Mesendoderm (in vitro differentiated cells): Measurements from ENCODE around the gene ARHGEF1.
"Not testable (repeated sequence)": the region's sequence is repeated elsewhere in the genome, so short reads cannot be mapped to it uniquely, and the experiment has no call there.

Source experiments
- DNase-seq: peaks from one replicate; pipeline ENCODE4 v3.0.0; 2013
- H2AK5ac ChIP-seq: 2 replicates; pipeline ENCODE4 v1.6.1; 2013; ENCODE audit warnings: low read length, inconsistent platforms
- H2BK120ac ChIP-seq: 2 replicates; pipeline ENCODE4 v1.6.1; 2013; ENCODE audit warnings: low read depth, mild to moderate bottlenecking, low read length, moderate library complexity, mixed read lengths
- H2BK15ac ChIP-seq: replicated peaks from 2 replicates; pipeline ENCODE4 v1.6.1; 2013; ENCODE audit warnings: low read depth, mild to moderate bottlenecking, moderate library complexity
- H2BK5ac ChIP-seq: 2 replicates; pipeline ENCODE4 v1.6.1; 2013; ENCODE audit warnings: low read length, inconsistent platforms
- H3K18ac ChIP-seq: 2 replicates; pipeline ENCODE4 v1.6.1; 2013; ENCODE audit warnings: mild to moderate bottlenecking, low read length, mixed read lengths
- H3K23ac ChIP-seq: one replicate; pipeline ENCODE4 v1.6.1; 2013; ENCODE audit warnings: low read length
- H3K27ac ChIP-seq: 2 replicates; pipeline ENCODE4 v1.5.1; 2013; ENCODE audit warnings: low read depth, mild to moderate bottlenecking, inconsistent platforms, low read length, moderate library complexity
- H3K27me3 ChIP-seq: 2 replicates; pipeline ENCODE4 v1.6.1; 2013; ENCODE audit warnings: low read length, control low read depth, mild to moderate bottlenecking, inconsistent platforms; ENCODE audit not compliant: insufficient read depth, poor library complexity
- H3K36me3 ChIP-seq: 2 replicates; pipeline ENCODE4 v1.6.1; 2013; ENCODE audit warnings: low read length, inconsistent platforms; ENCODE audit not compliant: control insufficient read depth, insufficient read depth
- H3K4ac ChIP-seq: one replicate; pipeline ENCODE4 v1.6.1; 2013; ENCODE audit warnings: low read depth, mild to moderate bottlenecking, low read length, moderate library complexity
- H3K4me1 ChIP-seq: 2 replicates; pipeline ENCODE4 v1.6.1; 2013; ENCODE audit warnings: low read depth, low read length, inconsistent platforms; ENCODE audit not compliant: control insufficient read depth
- H3K4me2 ChIP-seq: 2 replicates; pipeline ENCODE4 v1.6.1; 2013; ENCODE audit warnings: low read length
- H3K4me3 ChIP-seq: 2 replicates; pipeline ENCODE4 v1.5.1; 2013; ENCODE audit warnings: mild to moderate bottlenecking, low read length
- H3K56ac ChIP-seq: one replicate; pipeline ENCODE4 v1.6.1; 2013; ENCODE audit warnings: low read length
- H3K79me1 ChIP-seq: 2 replicates; pipeline ENCODE4 v1.6.1; 2013; ENCODE audit warnings: low read length, inconsistent platforms
- H3K79me2 ChIP-seq: 2 replicates; pipeline ENCODE4 v1.6.1; 2013; ENCODE audit warnings: mild to moderate bottlenecking, low read length; ENCODE audit not compliant: control insufficient read depth, insufficient read depth
- H3K9ac ChIP-seq: 2 replicates; pipeline ENCODE4 v1.6.1; 2013; ENCODE audit warnings: low read length, inconsistent platforms
- H4K5ac ChIP-seq: one replicate; pipeline ENCODE4 v1.6.1; 2013; ENCODE audit warnings: low read length
- H4K8ac ChIP-seq: one replicate; pipeline ENCODE4 v1.6.1; 2013; ENCODE audit warnings: low read depth, mild to moderate bottlenecking, control low read depth, low read length, moderate library complexity
- WGBS: extraction: QIAGEN DNeasy Blood & Tissue Kit; methylation state at CpG from one replicate; pipeline ENCODE4 v1.1.7; 2013; ENCODE audit warnings: low lambda C conversion rate, missing lambda C conversion rate; ENCODE audit not compliant: insufficient coverage; ENCODE audit errors: extremely low coverage; 5-methylcytosine and 5-hydroxymethylcytosine counted together

ARHGEF1 gene

GRCh38 chr19:41913538-41914423 is 30.8 kb downstream of the ARHGEF1 start:
- no peaks in the 10 kb centered on the region for H3K79me2 ChIP-seq
- no peak overlapping the region for H2BK15ac ChIP-seq
- DNase-seq: no peak
- no peak overlapping the region for H3K4ac ChIP-seq
- H3K4me1 ChIP-seq: no peaks in the 10 kb centered on the region
- H3K4me2 ChIP-seq: no peak overlapping the region
- no peak overlapping the region for H2BK5ac ChIP-seq
- no peak overlapping the region for H3K27ac ChIP-seq
- no peak overlapping the region for H3K23ac ChIP-seq
- H3K9ac ChIP-seq: no peak overlapping the region
- H3K27me3 ChIP-seq: peaks cover 44% of the 10 kb centered on the region
- no peak overlapping the region for H2BK120ac ChIP-seq
- H3K18ac ChIP-seq: no peak overlapping the region
- no peak overlapping the region for H4K5ac ChIP-seq
- H2AK5ac ChIP-seq: no peak overlapping the region
- H3K79me1 ChIP-seq: no peaks in the 10 kb centered on the region
- H3K56ac ChIP-seq: no peak overlapping the region
- WGBS: no CpG with 5 or more reads among the region's 21 CpGs
- H3K4me3 ChIP-seq: no peak overlapping the region
- H3K36me3 ChIP-seq: no peaks in the 10 kb centered on the region
- no peak overlapping the region for H4K8ac ChIP-seq

GRCh38 chr19:41914424-41914834 is 31.4 kb downstream of the ARHGEF1 start:
- not testable (repeated sequence) for H3K9ac ChIP-seq, H2BK15ac ChIP-seq, H4K5ac ChIP-seq, H3K79me1 ChIP-seq, H3K4me3 ChIP-seq, H3K27ac ChIP-seq, H2BK5ac ChIP-seq, H3K4me1 ChIP-seq, H2BK120ac ChIP-seq, H3K79me2 ChIP-seq, H4K8ac ChIP-seq, H3K18ac ChIP-seq, H3K56ac ChIP-seq, H2AK5ac ChIP-seq, H3K4me2 ChIP-seq, H3K36me3 ChIP-seq, H3K23ac ChIP-seq, DNase-seq, H3K4ac ChIP-seq
- WGBS: no CpG with 5 or more reads among the region's 5 CpGs
- peaks cover 44% of the 10 kb centered on the region for H3K27me3 ChIP-seq

GRCh38 chr19:41915021-41915775 is 32.2 kb downstream of the ARHGEF1 start:
- no CpG with 5 or more reads among the region's 38 CpGs for WGBS
- Histone ChIP-seq H3K36me3 (no peaks in the 10 kb centered on the region), H3K27me3 (peaks cover 44% of the 10 kb centered on the region), H3K79me2 (no peaks in the 10 kb centered on the region), H3K4me2 (no peak overlapping the region), H3K18ac (no peak overlapping the region), H3K9ac (no peak overlapping the region), H3K4ac (no peak overlapping the region), H3K56ac (no peak overlapping the region), H3K23ac (peak overlapping the region; percentile 68), H2BK120ac (no peak overlapping the region), H3K79me1 (no peaks in the 10 kb centered on the region), H2BK15ac (no peak overlapping the region), H2AK5ac (no peak overlapping the region), H2BK5ac (no peak overlapping the region), H3K4me1 (no peaks in the 10 kb centered on the region), H4K5ac (no peak overlapping the region), H4K8ac (no peak overlapping the region), H3K27ac (no peak overlapping the region), H3K4me3 (no peak overlapping the region)
- DNase-seq: no peak

GRCh38 chr19:41915776-41916414 is 32.9 kb downstream of the ARHGEF1 start:
- H2BK5ac ChIP-seq: no peak overlapping the region
- no peaks in the 10 kb centered on the region for H3K79me2 ChIP-seq
- no peak overlapping the region for H3K4ac ChIP-seq
- no CpG with 5 or more reads among the region's 27 CpGs for WGBS
- H3K9ac ChIP-seq: no peak overlapping the region
- H3K79me1 ChIP-seq: no peaks in the 10 kb centered on the region
- no peak for DNase-seq
- H2BK15ac ChIP-seq: no peak overlapping the region
- no peak overlapping the region for H3K4me3 ChIP-seq
- no peaks in the 10 kb centered on the region for H3K36me3 ChIP-seq
- no peak overlapping the region for H3K56ac ChIP-seq
- no peak overlapping the region for H3K18ac ChIP-seq
- H3K27me3 ChIP-seq: peaks cover 49% of the 10 kb centered on the region
- no peak overlapping the region for H3K4me2 ChIP-seq
- H3K4me1 ChIP-seq: no peaks in the 10 kb centered on the region
- H2BK120ac ChIP-seq: no peak overlapping the region
- H4K5ac ChIP-seq: no peak overlapping the region
- no peak overlapping the region for H2AK5ac ChIP-seq
- no peak overlapping the region for H4K8ac ChIP-seq
- H3K27ac ChIP-seq: no peak overlapping the region
- no peak overlapping the region for H3K23ac ChIP-seq

GRCh38 chr19:41917676-41918075 is 34.7 kb downstream of the ARHGEF1 start:
- Histone ChIP-seq H3K27me3 (peaks cover 48% of the 10 kb centered on the region), H4K8ac (no peak overlapping the region), H3K79me1 (no peaks in the 10 kb centered on the region), H3K79me2 (no peaks in the 10 kb centered on the region), H2AK5ac (no peak overlapping the region), H2BK15ac (no peak overlapping the region), H3K56ac (no peak overlapping the region), H2BK5ac (no peak overlapping the region), H3K4me3 (no peak overlapping the region), H3K4me2 (no peak overlapping the region), H3K18ac (no peak overlapping the region), H3K4ac (no peak overlapping the region), H3K4me1 (no peaks in the 10 kb centered on the region), H3K23ac (no peak overlapping the region), H2BK120ac (no peak overlapping the region), H3K27ac (no peak overlapping the region), H3K9ac (no peak overlapping the region), H3K36me3 (no peaks in the 10 kb centered on the region), H4K5ac (no peak overlapping the region)
- no CpG with 5 or more reads among the region's 12 CpGs for WGBS
- no peak for DNase-seq
